GM10266 (cell line): Measurements from ENCODE around the gene CRACR2A.

Experiments
- DNase-seq: peaks from one replicate; pipeline ENCODE4 v3.0.0; 2012; ENCODE audit errors: extremely low spot score
- TF ChIP-seq, protein P1 (sequence below): IDR thresholded peaks from 2 replicates; pipeline ENCODE4 v1.5.1; 2012; ENCODE audit warnings: mild to moderate bottlenecking, low read depth; ENCODE audit not compliant: control insufficient read depth, insufficient read depth; ENCODE audit errors: missing control alignments

Gene CRACR2A

GRCh38 chr12:3571323-3571722 lies 181.6 kb downstream of the CRACR2A start:
- TF ChIP-seq, protein P1, sequence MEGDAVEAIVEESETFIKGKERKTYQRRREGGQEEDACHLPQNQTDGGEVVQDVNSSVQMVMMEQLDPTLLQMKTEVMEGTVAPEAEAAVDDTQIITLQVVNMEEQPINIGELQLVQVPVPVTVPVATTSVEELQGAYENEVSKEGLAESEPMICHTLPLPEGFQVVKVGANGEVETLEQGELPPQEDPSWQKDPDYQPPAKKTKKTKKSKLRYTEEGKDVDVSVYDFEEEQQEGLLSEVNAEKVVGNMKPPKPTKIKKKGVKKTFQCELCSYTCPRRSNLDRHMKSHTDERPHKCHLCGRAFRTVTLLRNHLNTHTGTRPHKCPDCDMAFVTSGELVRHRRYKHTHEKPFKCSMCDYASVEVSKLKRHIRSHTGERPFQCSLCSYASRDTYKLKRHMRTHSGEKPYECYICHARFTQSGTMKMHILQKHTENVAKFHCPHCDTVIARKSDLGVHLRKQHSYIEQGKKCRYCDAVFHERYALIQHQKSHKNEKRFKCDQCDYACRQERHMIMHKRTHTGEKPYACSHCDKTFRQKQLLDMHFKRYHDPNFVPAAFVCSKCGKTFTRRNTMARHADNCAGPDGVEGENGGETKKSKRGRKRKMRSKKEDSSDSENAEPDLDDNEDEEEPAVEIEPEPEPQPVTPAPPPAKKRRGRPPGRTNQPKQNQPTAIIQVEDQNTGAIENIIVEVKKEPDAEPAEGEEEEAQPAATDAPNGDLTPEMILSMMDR, result no peak
- no peak for DNase-seq

GRCh38 chr12:3568695-3569094 lies 184.2 kb downstream of the CRACR2A start:
- TF ChIP-seq, protein P1, result no peak
- DNase-seq, result no peak

- DNase-seq, result no peak
- TF ChIP-seq, protein P1, result no peak
Observed at GRCh38 chr12:3565985-3566384, 186.9 kb downstream of the CRACR2A start.
